Tongue (tissue), 2 donors: ENCODE data around the gene PLGRKT. TPM values are rescaled to one million over a fixed set of nuclear protein-coding genes. Genes with fewer than 3 reads are reported as not detected.
"Not testable (repeated sequence)": the region's sequence is repeated elsewhere in the genome, so short reads cannot be mapped to it uniquely, and the experiment has no call there.

Experiments
- DNase-seq: peaks from one replicate; pipeline ENCODE4 v3.0.0-alpha.2; 2015
- total RNA-seq: library from RNA; depleted of rRNA; stranded (reverse); fragments of >200 nt; gene quantifications from one replicate; pipeline ENCODE4 v1.2.3, GENCODE V29; 2014

Gene PLGRKT
- total RNA-seq, 1 donor from 2014 or later, result 44.1 TPM

GRCh38 chr9:5429873-5430564, 7.7 kb downstream of the PLGRKT start:
- no peak for DNase-seq

GRCh38 chr9:5428794-5429528, 8.8 kb downstream of the PLGRKT start:
- DNase-seq, result no peak

GRCh38 chr9:5428172-5428571, 9.6 kb downstream of the PLGRKT start:
- no peak for DNase-seq

GRCh38 chr9:5427005-5427404, 10.7 kb downstream of the PLGRKT start:
- DNase-seq, result no peak

- DNase-seq, result no peak
These were observed 12.6 kb downstream of the PLGRKT start for GRCh38 chr9:5425006-5425628.

GRCh38 chr9:5422276-5422675, 15.4 kb downstream of the PLGRKT start:
- no peak for DNase-seq

- DNase-seq, result no peak
These were observed 16.6 kb downstream of the PLGRKT start for GRCh38 chr9:5421163-5421562.

- no peak for DNase-seq
These were observed 17.7 kb downstream of the PLGRKT start for GRCh38 chr9:5419987-5420386.

GRCh38 chr9:5418481-5418880, 19.2 kb downstream of the PLGRKT start:
- no peak for DNase-seq

GRCh38 chr9:5416953-5417352, 20.8 kb downstream of the PLGRKT start:
- DNase-seq, result no peak

- no peak for DNase-seq
These were observed 29.1 kb downstream of the PLGRKT start for GRCh38 chr9:5408596-5408995.

GRCh38 chr9:5402217-5402616, 35.5 kb downstream of the PLGRKT start:
- no peak for DNase-seq

GRCh38 chr9:5397547-5397946, 40.2 kb downstream of the PLGRKT start:
- not testable (repeated sequence) for DNase-seq

- DNase-seq, result no peak
These were observed 42.3 kb downstream of the PLGRKT start for GRCh38 chr9:5395428-5395827.

GRCh38 chr9:5393976-5394375, 43.7 kb downstream of the PLGRKT start:
- not testable (repeated sequence) for DNase-seq

GRCh38 chr9:5393497-5393896, 44.2 kb downstream of the PLGRKT start:
- DNase-seq, result no peak

- no peak for DNase-seq
These were observed 45.4 kb downstream of the PLGRKT start for GRCh38 chr9:5392285-5392684.

- DNase-seq, result no peak
These were observed 48.5 kb downstream of the PLGRKT start for GRCh38 chr9:5389109-5389732.

- no peak for DNase-seq
These were observed 49.5 kb downstream of the PLGRKT start for GRCh38 chr9:5388026-5388819.

GRCh38 chr9:5384436-5384835, 53.3 kb downstream of the PLGRKT start:
- DNase-seq, result no peak

- no peak for DNase-seq
These were observed 55.2 kb downstream of the PLGRKT start for GRCh38 chr9:5382479-5382878.
